ENCODE results near the gene MGMT.

MGMT gene

GRCh38 chr10:129629911-129630310, 162.9 kb downstream of the MGMT start:
- no peak for DNase-seq

DNA sequence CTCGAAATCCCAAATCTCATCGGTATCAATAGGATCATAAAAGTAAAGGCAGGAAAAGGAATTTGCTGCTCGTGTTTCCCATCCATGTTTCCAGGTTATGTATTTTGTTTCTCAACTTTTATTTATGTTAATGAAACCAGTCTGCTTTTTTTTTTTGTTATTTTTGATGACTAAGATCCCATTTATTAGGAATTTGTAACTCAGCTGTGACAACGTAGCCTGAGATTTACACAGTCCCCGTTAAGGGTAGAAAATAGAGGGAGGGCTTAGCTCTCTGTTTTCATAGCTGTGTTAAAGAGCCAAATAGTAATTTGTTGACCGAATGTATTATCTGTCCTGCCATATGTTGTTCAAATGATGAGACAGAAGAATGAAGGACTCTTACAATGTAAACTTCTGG, 164.0 kb downstream of the MGMT start:
- DNase-seq = no peak

GRCh38 chr10:129631870-129632623, 165.0 kb downstream of the MGMT start:
- DNase-seq = no peak

DNA sequence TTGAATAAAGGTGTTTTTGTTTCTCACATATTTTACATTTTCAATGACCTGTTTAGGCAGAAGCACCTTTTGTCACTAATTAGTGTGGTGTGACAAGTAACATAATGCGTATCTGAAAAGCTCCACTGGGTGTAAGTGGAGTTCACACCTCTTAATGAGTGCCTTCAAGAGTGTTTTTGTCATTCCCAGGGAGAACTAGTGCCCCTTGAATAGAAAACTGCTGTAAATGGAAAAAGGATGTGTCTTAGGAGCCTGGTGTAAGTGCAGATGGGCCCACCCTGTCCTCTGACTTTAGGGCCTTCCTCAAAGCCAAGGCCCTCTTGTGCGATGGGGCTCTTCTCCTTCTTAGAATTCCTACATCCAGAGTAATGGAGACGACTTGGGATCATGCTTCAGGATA, 170.0 kb downstream of the MGMT start:
- DNase-seq = no peak

- DNase-seq = no peak
Observed at GRCh38 chr10:129637846-129638245, 170.8 kb downstream of the MGMT start.

- no peak for DNase-seq
Observed at GRCh38 chr10:129641351-129641750, 174.3 kb downstream of the MGMT start.

GRCh38 chr10:129641982-129642381, 174.9 kb downstream of the MGMT start:
- no peak for DNase-seq

GRCh38 chr10:129642427-129642826, 175.4 kb downstream of the MGMT start:
- DNase-seq = no peak

- DNase-seq = no peak
Observed at GRCh38 chr10:129643266-129643665, 176.2 kb downstream of the MGMT start.

- DNase-seq = no peak
Observed at GRCh38 chr10:129645487-129645886, 178.4 kb downstream of the MGMT start.

- DNase-seq = no peak
Observed at GRCh38 chr10:129646973-129647372, 179.9 kb downstream of the MGMT start.

DNA sequence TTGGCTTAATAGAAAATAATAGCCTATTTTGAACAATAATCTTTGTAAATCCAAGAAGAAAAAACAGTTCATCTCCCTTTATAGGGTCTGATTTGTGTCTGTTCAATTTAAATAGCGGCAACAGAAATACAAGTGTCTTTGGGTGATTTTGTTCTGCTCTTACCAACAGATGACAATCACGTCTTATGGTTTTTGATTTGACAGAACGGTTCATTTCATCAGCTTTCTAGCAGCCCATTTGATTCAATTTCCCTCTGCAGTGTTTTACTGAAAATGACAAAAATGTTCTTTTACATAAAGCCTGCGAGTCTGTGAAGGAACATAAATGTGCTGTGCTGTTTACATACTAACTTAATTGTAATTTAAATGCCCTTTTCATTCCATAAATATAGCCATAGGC, 180.5 kb downstream of the MGMT start:
- DNase-seq = no peak

DNA sequence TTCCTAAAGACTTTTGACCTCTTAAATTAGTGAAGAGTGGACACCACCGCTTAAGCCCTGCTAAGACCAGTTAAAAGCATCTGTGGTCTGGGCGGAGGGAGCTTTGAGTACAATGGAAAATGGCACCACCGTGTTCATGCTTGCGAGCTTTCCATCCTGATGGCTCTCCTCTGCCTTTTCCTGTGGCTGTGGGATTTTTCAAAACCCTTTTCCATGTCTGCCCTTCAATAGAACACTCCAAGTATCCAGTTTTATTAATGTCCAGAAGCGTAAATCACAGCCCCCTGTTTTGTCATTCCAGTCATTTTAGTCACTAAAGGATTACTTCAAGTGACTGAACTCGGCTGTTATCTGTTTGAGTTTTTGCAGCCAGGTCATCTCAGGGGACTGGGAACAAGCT, 181.8 kb downstream of the MGMT start:
- DNase-seq = no peak

DNA sequence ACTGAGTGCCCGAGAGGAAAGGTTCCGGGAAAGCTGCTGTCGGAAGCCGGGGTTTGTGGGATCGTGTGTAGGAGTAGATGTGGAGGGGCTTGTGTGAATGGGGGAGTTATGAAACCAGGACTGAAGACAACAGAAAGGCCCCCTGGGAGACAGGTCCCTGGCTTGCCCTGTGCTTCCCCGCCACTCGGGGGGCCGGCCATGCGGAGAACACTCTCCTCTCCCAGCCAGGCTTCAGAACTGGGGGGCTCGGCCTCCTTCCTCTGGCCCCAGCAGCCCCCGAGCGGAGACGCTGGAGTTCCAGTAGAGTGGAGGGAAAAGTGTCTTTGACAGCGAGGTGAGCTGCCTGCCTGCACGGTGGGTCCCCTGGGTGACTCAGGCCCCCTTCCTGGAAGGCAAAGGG, 185.0 kb downstream of the MGMT start:
- DNase-seq = no peak

GRCh38 chr10:129652521-129653201, 185.6 kb downstream of the MGMT start:
- DNase-seq = no peak

GRCh38 chr10:129653428-129653827, 186.4 kb downstream of the MGMT start:
- no peak for DNase-seq

- DNase-seq = no peak
Observed at GRCh38 chr10:129653861-129654260, 186.8 kb downstream of the MGMT start.

- DNase-seq = no peak
Observed at GRCh38 chr10:129654461-129654860, 187.4 kb downstream of the MGMT start.

GRCh38 chr10:129655007-129655678, 188.1 kb downstream of the MGMT start:
- no peak for DNase-seq

- DNase-seq = no peak
Observed at GRCh38 chr10:129655679-129656031, 188.6 kb downstream of the MGMT start.

- DNase-seq = no peak
Observed at GRCh38 chr10:129656642-129657041, 189.6 kb downstream of the MGMT start.

DNA sequence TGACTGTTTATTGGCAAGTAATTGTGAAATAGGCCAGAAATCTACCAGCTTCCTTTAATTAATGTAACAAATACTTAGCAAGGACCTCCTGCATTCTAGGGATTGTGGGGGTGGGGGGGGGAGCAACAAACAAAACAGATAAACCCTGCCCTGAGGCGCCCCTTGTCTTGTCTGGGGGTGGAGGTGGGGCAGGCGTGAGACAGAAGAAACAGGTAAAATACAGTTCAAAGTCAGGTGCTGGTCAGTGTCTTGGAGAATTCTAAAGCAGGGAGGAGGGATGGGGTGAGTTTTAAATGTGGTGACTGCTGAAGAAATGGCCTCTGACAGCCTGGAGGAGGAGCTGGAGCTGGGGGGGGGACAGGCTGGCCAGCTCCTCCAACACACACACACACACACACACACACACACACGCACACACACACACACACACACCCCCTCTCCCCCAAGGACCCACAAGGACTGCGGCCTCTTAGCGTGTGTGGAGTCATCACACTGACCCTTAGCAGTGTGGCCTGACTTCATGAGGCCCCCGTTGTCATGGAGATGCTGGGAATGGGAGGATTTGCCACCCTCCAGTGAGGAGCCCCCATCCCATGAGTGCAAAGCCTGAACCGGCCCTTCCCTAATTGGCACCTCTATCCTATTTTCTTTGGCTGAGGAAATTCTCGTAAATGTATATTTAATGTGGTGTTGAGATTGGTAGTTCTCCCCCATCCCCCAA, 190.4 kb downstream of the MGMT start:
- DNase-seq = no peak

- no peak for DNase-seq
Observed at GRCh38 chr10:129658376-129659072, 191.5 kb downstream of the MGMT start.

All from stimulated activated CD4-positive, alpha-beta T cell treated with anti-CD3 and anti-CD28 coated beads, Interleukin-4, amount 100 ng/mL, for 4 hours (primary cell).